ENCODE data around the gene FABP1.

The FABP1 gene

GRCh38 chr2:88127888-88128653 is at the start of gene FABP1:
TSS of gene FABP1 (minus strand) at chr2:88128062. CDS start at chr2:88128017, 45 bp downstream.
- DNase-seq (ENCODE audit: low read depth in 2 of 2), result no peak

DNA sequence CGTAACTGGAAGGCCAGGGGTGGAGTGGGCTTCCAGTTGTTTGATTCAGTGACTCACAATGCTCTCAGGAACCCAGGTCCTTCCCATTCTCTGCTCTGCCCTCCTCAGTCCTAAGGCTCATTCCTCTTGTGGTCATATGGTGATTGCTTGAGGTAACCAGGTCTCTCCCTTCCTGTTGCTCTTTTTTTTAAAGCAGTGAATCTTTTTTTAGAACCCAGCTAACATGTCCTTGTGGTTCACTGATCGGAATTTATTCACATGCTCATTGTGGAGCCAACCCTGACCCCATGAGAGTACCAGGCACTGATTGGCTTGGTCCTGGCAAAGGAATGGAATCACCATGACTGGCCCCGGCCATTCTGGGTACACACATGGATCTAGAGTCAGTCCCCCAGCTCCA is 49.7 kb upstream of the FABP1 start:
- DNase-seq (ENCODE audit: low read depth in 2 of 2), result no peak

DNA sequence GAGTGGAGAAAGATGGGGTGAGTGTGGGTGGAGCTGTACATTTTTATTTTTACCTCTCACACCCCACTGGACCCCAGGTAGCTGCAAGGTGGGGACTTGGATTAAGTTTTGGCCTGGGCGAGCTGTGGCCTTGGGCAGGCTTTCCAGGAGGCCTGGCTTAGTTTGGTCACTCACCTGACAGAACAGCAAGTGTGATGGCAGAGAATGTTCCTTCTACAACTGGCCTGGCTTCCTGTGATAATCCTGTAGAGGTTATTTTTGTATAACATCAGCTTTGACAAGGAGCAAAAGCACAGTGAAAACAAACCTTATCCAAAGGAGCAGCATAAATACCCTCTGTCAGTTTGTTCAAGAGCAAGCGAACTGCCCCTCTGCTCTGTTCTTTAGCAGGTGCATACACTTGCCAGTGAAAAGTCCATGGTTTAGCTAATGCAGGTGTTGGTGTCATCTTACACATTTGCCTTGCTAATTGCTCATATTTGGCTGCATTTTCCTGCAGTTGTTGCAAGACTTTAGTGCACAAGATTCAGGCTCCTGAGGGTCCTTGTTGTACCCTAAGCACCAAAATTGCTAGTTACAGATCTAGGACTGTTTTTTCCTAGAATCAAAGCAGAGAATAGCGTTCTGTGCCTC is 48.6 kb upstream of the FABP1 start:
- no peak for DNase-seq (ENCODE audit: low read depth in 2 of 2)

GRCh38 chr2:88172882-88173281 is 45.0 kb upstream of the FABP1 start:
- no peak for DNase-seq (ENCODE audit: low read depth in 2 of 2)

DNA sequence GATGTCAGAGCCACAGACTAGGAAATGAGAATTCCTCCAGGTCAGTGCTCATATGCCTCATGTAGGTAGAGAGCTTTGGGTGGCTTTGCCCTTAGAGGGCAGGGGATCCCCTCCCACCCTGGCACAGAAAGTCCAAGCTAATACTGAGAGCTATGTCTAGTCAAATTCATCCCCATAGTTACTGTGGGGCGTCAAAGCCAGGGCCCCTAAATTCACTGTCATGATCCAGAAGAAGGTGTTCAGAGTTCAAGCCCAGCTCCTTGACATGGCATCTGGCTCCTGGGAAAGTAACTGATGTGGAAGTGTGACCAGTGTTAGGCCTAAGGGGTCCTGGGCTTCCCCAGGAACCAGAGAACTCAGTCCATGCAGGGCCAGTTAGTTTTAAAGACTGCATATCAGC is 44.1 kb upstream of the FABP1 start:
- DNase-seq (ENCODE audit: low read depth in 2 of 2), result no peak

GRCh38 chr2:88170472-88170892 is 42.6 kb upstream of the FABP1 start:
- peak in 1 of 2 donors; percentile 17 for DNase-seq (ENCODE audit: low read depth in 2 of 2)

DNA sequence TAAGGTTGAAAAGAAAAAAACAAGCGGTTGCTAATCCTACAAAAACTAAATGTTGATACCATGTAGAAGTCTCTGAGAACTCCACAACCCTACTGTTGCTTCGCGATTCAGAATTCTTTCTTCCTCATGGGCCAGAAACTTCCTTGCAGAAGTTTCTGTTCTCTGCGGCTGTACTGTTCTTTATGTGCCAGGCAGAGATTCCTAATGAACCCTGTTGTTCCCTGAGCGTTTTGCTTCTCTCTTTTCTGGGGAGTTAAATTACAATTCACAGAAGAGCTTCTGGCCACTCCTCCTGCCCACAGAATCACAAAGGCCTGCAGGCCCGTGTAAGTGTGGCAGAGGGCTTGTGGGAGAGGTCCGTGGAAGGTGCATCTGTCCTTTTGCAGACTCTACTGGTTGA is 40.5 kb upstream of the FABP1 start:
- no peak for DNase-seq (ENCODE audit: low read depth in 2 of 2)

DNA sequence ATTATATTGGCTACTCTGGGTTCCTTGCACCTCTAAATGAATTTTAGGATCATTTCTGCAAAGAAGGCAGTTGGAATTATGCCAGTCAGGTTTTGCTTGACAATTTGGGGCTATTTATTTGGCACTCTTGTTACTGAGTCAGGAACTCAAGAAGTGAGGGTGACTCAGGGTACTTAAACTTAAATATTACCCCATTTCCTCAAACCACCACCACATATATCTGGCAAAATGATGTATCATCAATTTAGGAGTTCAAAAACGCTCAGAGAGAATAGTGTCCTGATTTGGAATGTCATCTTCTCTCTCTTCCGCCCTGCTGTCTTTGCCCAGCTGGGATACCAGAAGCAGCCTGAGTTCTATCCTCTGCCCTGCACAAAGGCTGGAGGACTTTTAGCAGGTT is 39.9 kb upstream of the FABP1 start:
- DNase-seq (ENCODE audit: low read depth in 2 of 2), result no peak

- DNase-seq (ENCODE audit: low read depth in 2 of 2), result no peak
Measured at GRCh38 chr2:88165332-88166003, 37.6 kb upstream of the FABP1 start.

DNA sequence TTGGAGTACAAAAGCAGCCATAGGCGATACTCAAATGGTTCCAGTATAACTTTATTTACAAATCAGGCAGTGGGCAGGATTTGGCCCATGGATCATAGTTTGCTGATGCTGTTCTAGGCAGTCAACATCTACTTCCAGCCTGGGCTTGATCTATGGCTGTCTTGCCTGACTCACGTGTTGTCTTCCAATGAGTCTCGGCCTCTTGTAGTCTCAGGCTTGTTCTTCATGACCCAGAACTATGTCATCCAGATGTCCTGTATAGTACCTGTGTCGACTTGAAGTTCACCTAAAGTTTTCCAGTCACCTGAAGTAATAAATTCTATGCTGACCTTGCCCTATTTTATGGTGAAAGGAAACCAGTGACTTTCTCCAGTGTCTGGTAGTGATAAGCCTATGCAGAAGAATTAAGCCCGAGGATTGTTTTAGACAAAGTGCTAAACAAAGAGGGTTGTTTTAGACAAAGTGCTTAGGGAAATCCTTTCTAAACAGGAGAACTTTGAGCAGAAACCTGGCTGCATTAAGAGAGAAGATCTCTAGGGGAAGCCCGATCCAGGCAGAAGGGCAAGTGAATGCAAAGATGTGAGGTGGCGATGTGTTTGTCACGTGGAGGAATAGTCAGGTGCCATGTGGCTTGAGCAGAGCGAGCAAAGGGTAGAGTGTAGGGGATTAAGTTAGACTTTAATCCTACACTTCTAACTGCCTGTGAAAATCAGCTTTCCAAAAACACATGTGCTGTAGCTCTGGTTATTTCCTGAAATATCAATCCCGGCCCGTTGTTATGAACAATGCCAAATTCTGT is 33.8 kb upstream of the FABP1 start:
- DNase-seq (ENCODE audit: low read depth in 2 of 2), result no peak

DNA sequence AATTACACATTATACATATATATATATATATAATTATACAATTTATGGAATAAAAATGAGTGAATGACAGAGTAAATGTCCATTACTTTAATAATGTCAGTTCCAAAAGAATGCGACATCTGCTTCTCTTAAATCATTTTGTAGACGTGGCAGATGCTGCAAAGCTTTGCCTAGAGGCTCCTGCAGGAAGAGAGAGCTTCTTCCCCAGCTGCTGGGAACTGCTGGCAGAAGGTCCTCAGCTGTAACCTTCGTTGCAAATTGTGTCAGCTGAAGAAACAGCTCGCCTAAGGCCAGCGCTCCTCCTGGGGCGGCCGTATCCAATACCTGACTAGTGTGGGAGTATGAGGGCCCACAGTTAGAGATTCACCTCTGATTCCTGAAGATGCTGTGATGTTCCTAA is 32.7 kb upstream of the FABP1 start:
- DNase-seq (ENCODE audit: low read depth in 2 of 2), result no peak

- DNase-seq (ENCODE audit: low read depth in 2 of 2), result peak; percentile 26 to 51
Measured at GRCh38 chr2:88159955-88160415, 32.1 kb upstream of the FABP1 start.

- no peak for DNase-seq (ENCODE audit: low read depth in 2 of 2)
Measured at GRCh38 chr2:88159481-88159880, 31.6 kb upstream of the FABP1 start.

DNA sequence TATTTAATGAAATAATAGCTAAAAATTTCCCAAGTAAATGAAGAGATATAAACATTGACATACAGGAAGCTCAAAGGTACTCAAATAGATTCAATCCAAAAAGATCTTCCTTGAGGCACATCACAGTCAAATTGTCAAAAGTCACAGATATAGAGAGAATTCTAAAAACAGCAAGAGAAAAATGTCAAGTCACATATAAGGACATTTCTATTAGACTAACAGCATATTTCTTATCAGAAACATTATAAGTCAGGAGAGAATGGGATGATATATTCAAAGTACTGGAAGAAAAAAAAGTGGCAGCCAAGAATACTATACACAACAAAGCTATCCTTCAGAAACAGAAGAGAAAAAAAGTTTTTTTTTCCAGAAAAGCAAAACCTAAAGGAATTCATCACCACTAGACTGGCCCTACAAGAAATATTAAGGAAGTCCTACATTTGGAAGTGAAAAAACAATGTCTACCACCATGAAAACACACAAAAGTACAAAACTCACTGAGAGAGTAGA is 21.1 kb upstream of the FABP1 start:
- DNase-seq (ENCODE audit: low read depth in 2 of 2), result no peak

- DNase-seq (ENCODE audit: low read depth in 2 of 2), result no peak
Measured at GRCh38 chr2:88147145-88147544, 19.3 kb upstream of the FABP1 start.

DNA sequence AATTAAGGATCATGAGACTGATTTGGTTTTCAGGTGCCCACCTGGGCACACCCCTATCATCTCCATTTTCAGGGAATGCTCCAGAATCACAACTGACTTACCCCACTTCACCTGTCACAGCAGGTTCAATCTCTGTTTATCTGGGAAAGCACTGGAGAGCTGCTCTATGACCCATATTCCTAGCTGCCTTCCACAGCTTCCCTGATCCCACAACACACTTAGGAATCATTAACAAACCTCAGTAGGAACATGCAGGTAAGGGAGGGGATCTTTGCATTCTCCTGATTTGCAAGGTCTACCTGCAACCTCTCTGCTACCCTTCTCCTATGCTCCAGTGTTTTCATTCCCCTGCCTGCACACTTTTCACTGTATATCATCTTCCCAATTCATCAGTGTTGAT is 18.7 kb upstream of the FABP1 start:
- no peak for DNase-seq (ENCODE audit: low read depth in 2 of 2)

- DNase-seq (ENCODE audit: low read depth in 2 of 2), result no peak
Measured at GRCh38 chr2:88144914-88145497, 17.1 kb upstream of the FABP1 start.

GRCh38 chr2:88144271-88144670 is 16.4 kb upstream of the FABP1 start:
- DNase-seq (ENCODE audit: low read depth in 2 of 2), result no peak

- DNase-seq (ENCODE audit: low read depth in 2 of 2), result no peak
Measured at GRCh38 chr2:88141952-88142351, 14.1 kb upstream of the FABP1 start.

DNA sequence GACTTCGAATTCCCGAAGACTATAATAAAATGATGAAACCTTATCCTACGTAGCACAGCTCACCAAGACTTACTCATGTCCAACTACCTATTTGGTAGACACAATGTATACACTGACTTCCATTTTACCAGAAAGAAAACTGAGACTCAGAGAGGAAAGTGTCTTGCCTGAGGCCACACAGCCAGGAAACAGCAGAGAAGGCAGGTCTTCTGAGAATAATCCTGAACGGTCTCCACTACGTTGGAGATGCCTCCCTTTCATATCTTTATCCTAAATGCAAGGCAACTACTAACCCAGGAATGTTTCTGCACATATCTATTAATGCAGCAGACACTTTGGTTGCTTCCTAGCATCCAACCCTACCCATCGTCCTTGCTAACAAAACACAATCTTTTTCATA is 11.9 kb upstream of the FABP1 start:
- no peak for DNase-seq (ENCODE audit: low read depth in 2 of 2)

DNA sequence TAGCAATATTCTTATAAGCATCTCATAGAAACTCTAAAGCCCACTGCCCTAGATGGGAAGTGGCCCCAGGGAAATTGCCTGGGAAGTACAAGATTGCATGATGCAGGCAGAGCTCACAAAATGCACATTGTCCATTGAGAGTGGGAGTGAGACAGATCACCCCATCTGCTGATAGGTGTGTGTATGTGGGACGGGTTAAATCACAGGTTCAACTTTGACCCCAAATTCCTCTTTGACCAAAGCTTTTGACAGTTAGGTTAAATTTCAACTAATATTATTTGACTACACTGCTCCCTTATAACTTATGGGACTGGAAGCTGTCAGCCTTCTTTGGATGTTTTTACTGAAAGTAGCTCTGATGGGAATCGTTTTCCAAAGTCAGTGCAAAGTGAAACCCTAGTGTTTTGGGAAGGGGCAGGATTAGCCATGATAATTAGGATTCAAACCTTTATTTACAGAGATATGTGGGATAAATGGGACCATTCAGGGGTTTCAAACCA is 11.4 kb upstream of the FABP1 start:
- no peak for DNase-seq (ENCODE audit: low read depth in 2 of 2)
